ENCODE data around the gene LILRB5.
"Not testable (repeated sequence)": the region's sequence is repeated elsewhere in the genome, so short reads cannot be mapped to it uniquely, and the experiment has no call there.

The LILRB5 gene

DNA sequence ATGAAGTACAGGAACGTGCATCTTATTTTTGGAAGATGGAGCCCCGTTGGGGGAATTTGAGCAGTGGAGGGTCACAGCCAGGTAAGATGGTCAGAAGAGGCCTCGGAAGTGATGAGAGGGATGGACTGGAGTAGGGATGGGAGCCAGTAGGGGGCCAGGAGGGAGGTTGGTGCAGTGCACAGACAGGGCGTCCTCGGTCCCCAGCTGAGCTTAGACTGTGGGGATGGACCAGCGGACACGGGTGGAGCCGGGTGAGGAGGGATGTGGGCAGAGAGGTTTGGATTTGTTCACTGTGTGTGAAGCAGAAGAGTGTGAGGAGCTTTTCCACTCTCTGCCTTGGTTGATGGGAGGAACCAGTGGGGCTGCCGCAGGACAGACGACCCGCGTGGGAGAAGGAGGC, 45.8 kb downstream of the LILRB5 start:
- peak; percentile 17 for DNase-seq (ENCODE audit: low spot score)

DNA sequence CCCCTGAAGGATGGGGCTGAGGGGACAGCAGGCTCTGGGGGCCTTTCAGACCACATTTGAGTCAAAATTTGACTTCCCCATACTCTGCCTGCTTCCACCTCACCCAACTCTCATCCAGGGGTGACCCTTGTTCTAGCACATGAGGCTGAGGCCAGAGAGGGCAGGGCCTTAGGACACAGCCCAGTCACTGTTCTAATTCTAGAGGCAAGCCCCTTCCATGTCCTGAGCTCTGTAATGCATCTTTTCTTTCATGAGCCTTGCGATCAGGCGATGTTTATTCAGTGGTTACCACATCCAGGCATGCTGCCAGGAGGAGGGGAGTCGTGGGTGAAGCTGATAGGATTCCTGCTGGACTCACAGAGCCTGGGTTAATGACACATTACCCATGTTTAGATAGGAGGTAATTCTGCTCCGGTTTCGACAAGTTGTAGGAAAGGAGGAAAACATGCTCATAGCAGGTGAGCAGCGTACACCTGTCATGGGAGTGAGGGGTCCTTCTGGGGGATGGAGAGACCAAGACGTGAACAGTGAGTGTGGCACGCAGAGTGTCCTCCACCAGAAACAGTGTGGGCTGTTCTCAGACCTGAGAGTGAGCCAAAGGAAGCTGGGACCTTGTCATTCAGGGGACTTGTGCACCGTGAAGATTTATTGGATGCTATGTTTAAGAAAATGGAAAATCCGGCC, 47.1 kb downstream of the LILRB5 start:
- peak; percentile 80 for DNase-seq (ENCODE audit: low spot score)

DNA sequence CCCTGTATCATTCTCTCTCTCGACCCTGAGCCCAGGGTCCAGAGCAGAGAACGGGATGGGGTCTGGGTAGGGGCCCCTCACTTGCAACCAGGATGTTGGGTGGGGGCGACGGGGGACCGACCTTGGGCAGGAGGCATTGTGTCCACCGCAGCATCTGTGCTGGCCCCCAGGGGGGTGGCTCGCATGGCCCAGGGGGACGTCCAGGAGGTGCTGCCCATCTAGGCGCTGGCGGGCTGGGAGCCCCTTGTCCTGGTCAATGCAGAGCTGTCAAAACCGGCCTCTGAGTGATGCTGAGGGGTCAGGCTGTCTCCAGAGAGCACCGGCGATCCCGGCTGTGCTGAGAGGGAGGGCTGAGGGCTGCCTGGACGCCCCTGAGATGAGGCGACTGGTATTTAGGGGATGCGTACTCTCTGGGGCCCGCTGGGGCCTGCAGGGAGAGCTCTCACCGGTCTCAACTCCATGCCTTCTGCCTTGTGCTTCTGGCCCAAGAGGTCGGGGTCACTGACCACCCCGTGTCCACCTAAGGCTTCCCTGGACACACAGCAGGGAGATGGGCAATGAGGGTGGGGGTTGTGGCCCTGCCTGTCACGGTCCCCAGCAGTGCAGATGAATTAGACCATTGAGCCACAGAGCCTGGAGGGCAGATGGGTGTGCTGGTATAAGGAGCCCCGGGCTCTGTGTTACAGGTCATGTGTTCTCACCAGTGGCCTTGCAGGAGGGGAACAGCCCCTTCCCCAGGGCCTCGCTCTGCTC, 47.8 kb downstream of the LILRB5 start:
- DNase-seq (ENCODE audit: low spot score) = peak; percentile 55

DNA sequence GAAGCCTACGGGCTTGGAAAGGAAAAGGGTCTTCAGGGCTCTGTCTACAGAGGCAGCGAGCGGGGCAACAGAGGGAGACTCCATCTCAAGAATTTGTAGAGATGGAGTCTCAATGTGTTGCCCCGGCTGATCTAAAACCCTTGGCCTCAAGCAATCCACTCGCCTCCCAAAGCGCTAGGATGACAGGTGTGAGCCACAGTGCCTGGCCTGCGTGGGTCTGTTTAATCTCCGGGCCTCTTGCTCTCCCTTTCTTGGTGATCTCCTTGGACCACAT, 48.4 kb downstream of the LILRB5 start:
- DNase-seq (ENCODE audit: low spot score) = peak; percentile 58

DNA sequence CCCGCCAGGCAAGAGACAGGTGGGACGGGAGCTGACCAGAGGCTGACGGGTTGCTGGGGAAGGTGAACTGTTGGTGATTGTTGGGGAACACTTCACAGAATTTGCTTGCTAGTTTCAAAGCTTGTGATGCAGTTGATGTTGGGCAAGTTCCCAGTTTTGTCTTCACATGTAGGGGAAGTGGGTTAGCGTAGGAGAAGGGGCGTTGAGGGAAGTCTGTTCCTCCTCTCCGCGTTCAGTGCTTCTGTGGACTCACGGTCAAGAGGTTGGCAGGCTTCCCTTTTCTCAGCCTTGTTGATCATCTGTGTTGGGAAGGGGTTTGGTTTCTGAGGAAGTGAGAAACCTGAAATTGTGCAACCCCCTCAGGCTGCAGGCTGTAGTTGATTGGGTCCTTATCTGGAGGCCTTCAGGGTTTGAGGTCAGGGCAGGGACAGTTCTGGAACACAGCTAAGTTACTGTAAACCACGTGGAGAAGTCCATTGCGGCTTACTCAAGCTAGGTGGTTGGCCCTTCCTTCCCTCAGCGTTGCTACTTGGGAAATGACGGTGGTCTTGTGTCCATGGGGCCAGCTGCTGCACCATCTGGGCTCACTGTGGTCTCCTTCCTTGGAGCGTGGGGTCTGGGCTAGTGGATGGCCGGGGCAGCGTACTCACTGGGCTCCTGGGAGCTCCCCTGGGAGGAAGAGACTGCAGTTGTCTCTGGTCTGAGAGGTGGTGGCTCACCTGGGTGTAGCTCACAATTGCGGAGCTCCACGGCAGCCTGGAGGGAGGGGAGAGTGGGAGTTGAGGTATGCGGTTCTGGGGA, 48.9 kb downstream of the LILRB5 start:
- peak; percentile 66 for DNase-seq (ENCODE audit: low spot score)

DNA sequence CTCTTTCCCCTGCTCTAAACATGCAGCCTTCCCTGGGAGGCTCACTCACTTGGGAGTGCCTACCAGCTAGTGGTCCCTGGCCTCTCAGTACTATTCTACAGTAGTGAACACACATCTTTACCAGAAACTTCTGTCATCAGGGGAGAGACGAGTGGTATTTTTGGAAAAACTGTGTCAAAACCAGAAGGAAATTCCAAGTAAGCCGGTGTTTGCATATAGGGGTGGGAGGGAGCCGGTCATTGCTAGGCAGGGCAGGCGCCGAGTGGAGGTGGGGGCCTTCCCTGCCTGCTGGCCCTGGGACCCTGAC, 49.4 kb downstream of the LILRB5 start:
- DNase-seq (ENCODE audit: low spot score) = peak; percentile 40

DNA sequence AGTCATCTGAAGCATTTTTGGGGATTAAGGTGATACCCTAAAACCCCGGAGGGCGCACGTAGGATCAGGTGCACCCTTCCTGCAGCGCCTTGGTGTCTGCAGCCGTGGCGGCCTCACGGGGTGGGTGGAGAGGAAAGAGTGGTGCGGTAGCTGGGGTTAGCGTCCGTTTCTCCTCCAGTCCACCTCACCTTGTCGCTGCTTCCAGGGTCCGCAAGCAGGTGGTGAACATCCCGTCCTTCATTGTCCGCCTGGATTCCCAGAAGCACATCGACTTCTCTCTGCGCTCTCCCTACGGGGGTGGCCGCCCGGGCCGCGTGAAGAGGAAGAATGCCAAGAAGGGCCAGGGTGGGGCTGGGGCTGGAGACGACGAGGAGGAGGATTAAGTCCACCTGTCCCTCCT, 49.9 kb downstream of the LILRB5 start:
- not testable (repeated sequence) for DNase-seq (ENCODE audit: low spot score)

DNA sequence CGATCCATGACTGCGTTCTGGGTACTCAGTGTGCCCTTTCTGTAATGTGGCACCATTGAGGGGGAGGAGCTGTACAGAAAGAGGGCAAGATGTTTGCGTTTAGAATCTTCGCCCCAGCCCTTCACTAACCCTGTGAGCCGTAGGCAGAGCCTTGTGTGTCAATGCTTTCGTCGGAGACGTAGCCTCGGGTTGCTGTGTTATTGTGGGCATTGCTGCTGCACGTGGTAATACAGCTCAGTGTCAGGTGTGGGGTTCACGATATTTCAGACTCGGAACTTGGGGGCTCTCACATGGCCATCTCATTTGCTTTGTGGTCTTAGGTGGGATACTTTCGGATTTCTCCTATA, 50.3 kb downstream of the LILRB5 start:
- DNase-seq (ENCODE audit: low spot score) = peak; percentile 21

DNA sequence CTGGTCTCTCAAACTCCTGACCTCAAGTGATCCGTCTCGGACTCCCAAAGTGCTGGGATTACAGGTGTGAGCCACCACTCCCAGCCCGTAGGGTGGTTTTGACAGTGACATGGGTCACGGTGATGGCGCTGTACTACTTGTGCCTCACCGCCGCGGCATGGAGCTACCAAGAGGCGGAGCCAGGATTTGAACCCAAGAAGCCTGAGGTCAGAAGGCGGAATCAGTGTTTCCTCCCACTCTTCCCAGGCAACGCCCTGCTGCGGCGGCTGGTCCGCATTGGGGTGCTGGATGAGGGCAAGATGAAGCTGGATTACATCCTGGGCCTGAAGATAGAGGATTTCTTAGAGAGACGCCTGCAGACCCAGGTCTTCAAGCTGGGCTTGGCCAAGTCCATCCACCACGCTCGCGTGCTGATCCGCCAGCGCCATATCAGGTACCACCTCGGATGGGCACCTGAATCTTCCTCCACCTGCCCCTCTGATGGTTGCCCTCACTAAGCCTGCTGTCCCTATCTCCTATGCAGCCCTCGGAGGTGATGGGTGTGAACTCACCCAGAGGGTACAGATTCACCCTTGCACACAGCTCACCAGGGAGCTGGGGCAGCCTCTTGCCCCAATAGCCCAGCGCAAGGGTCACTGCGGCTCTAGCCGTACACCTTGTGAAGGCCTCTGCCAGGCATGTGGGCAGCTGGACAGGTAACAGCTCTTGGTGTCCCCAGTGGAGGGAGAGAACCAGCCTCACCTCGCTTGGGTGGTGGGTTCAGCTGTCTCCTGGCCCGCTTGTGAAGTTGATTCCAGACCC, 50.8 kb downstream of the LILRB5 start:
- no peak for DNase-seq (ENCODE audit: low spot score)

DNA sequence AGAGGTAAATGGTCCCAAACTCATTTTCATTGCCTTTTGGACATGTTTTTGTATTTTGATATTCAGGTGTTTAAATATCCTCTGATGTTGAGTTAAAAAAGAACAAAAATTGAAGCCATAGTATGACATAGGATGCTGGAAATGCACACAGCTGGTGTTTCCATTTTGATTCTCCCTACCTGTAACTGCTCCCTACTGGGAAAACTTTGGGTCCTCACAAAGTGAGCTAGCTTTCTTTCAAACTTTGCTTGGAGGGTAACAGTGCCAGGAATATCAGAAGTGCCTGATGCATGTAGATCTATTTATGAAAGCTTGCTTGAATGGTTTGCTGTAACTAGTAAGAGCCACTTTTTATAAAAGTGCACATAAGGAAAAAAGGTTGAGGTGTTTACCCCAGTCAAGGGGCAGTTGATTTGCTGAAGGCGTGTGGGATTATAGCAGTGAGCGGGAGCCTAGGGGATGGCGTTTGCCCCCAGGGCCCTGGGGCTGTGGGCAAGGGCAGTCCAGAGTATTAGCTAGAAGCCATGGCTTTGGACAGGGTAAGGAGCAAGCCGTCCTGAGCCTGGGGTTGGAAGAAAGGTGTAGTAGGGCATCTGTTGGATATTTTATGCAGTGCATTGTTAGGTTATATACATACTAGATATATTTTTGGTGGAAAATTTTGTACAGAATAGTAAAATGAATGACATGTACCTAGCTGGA, 52.2 kb downstream of the LILRB5 start:
- no peak for DNase-seq (ENCODE audit: low spot score)

DNA sequence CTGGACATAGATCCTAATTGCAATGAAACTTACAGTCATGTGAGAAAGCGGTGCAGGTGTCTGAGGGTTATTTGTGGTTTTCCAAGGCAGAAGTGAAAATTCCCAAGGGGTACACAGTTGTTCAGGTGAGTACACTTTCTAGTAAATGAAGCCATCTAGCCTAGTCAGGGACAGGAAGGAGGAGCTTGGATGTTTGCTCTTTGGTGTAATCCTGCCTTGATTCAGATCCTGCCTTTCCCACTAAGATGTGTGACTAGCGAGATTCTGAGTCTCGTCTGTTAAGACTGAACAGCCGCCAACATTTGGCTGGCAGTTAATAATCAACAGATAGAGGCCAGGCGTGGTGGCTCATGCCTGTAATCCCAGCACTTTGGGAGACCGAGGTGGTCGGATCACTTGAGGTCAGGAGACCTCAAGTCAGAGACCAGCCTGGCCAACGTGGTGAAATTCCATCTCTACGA, 53.9 kb downstream of the LILRB5 start:
- DNase-seq (ENCODE audit: low spot score) = no peak

DNA sequence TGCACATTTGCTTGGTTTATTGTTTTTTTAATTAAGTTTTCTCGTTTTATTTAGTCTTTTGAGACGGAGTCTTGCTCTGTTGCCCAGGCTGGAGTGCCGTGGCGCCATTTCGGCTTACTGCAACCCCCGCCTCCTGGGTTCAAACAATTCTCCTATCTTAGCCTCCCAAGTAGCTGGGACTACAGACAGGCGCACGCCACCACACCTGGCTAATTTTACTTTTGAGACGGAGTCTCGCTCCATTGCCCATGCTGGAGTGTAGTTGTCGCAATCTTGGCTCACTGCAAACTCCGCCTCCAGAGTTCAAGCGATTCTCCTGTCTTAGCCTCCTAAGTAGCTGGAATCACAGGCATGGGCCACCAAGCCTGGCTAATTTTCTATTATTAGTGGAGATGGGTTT, 55.1 kb downstream of the LILRB5 start:
- DNase-seq (ENCODE audit: low spot score) = no peak

DNA sequence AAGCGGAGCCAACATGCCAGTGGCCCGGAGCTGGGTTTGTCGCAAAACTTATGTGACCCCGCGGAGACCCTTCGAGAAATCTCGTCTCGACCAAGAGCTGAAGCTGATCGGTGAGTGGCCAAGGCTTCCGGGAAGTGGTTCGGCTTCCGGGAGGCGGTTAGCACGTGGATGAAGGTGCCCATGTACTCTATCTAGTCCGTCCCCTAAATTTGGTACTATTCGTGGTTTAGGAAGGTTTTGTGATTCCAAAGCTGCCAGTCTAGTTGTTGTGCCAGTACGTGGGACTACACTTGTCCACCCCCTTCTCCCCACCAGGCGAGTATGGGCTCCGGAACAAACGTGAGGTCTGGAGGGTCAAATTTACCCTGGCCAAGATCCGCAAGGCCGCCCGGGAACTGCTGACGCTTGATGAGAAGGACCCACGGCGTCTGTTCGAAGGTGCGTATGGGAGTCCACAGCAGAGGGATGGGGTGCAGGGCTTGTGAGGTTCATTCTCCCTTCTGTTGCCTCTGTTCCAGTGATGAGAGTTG, 55.8 kb downstream of the LILRB5 start:
- DNase-seq (ENCODE audit: low spot score) = no peak
